GM12878 (cell line): ENCODE measurements around the gene ZBTB16. TPM values are rescaled to one million over a fixed set of nuclear protein-coding genes. Genes with fewer than 3 reads are reported as not detected.

Source experiments
- ATAC-seq: fragments of 200-7000 bp; cut with Tn5 transposase; 3 replicates; pipeline ENCODE4 v1.9.1; 2020; ENCODE audit warnings: mild to moderate bottlenecking, moderate library complexity
- BruUV-seq: library from RNA; stranded (reverse); fragments of 400-500 nt; replicated peaks from 2 replicates; lab custom pipeline; 2021; lab: Mats Ljungman, UMichigan
- CTCF ChIA-PET: fragments of 300-600 bp; sonication (Branson Sonifier 250); formaldehyde crosslinking; extraction: SDS; loops from one replicate; lab custom pipeline; 2021; ENCODE audit warnings: inconsistent platforms; lab: Yijun Ruan, JAX
- POLR2A ChIA-PET: fragments of 350-600 bp; formaldehyde crosslinking; extraction: SDS; loops from one replicate; lab custom pipeline; 2021; ENCODE audit warnings: inconsistent platforms; lab: Charles Lee
- RAD21 ChIA-PET: fragments of 300-600 bp; sonication (Branson Sonifier 250); formaldehyde crosslinking; loops from one replicate; lab custom pipeline; 2023; ENCODE audit warnings: antibody characterized with exemption; ENCODE audit not compliant: unreplicated experiment; lab: Charles Lee
- SMC1A ChIA-PET: fragments of 300-600 bp; sonication (Branson Sonifier 250); formaldehyde crosslinking; loops from one replicate; lab custom pipeline; 2023; ENCODE audit not compliant: unreplicated experiment, uncharacterized antibody; lab: Charles Lee
- DNase-seq: peaks from one replicate; pipeline ENCODE4 v3.0.0-alpha.2; 2011; ENCODE audit warnings: low read depth, low spot score
- FAIRE-seq: peaks from 3 replicates; lab custom pipeline; 2011; peaks lifted over from hg19 to GRCh38; lab: Jason Lieb, UNC
- H2AFZ ChIP-seq: 2 replicates; pipeline ENCODE4 v1.6.0; 2011; ENCODE audit warnings: low read depth, low read length, control low read depth; ENCODE audit not compliant: control insufficient read depth
- H3K27ac ChIP-seq: 2 replicates; pipeline ENCODE4 v1.5.1; 2011; ENCODE audit warnings: control low read depth; ENCODE audit not compliant: control insufficient read depth, insufficient read depth
- H3K27me3 ChIP-seq, 2 experiments: replicated peaks in 1 of 2; 2 replicates each; pipeline versions ENCODE4 v1.6.0 to v1.6.1; 2011; ENCODE audit warnings: low read length in 1 of 2; ENCODE audit not compliant: control insufficient read depth in 2 of 2, insufficient read depth in 2 of 2
- H3K36me3 ChIP-seq, 2 experiments: 2 replicates each; pipeline ENCODE4 v1.5.1; 2011; ENCODE audit warnings: low read length in 1 of 2; ENCODE audit not compliant: control insufficient read depth in 2 of 2, insufficient read depth in 2 of 2
- H3K4me1 ChIP-seq: 2 replicates; pipeline ENCODE4 v1.6.1; 2011; ENCODE audit warnings: mild to moderate bottlenecking, low read length, moderate library complexity, mixed read lengths; ENCODE audit not compliant: control insufficient read depth, insufficient read depth
- H3K4me2 ChIP-seq: 2 replicates; pipeline ENCODE4 v1.6.0; 2011; ENCODE audit warnings: control low read depth; ENCODE audit not compliant: control insufficient read depth, insufficient read depth
- H3K4me3 ChIP-seq: fragments of 200-600 bp; sonication (generic); 2 replicates; pipeline ENCODE4 v1.5.1; 2016
- H3K79me2 ChIP-seq: 2 replicates; pipeline ENCODE4 v1.6.0; 2011; ENCODE audit warnings: low read length; ENCODE audit not compliant: control insufficient read depth, insufficient read depth
- H3K9ac ChIP-seq: 2 replicates; pipeline ENCODE4 v1.8.0; 2011; ENCODE audit warnings: low read length, control low read depth, mixed read lengths; ENCODE audit not compliant: control insufficient read depth, insufficient read depth
- H3K9me3 ChIP-seq: replicated peaks from 3 replicates; pipeline ENCODE4 v1.5.1; 2011; ENCODE audit warnings: mild to moderate bottlenecking, low read length; ENCODE audit not compliant: control insufficient read depth, insufficient read depth
- H4K20me1 ChIP-seq: 2 replicates; pipeline ENCODE4 v1.6.0; 2011; ENCODE audit not compliant: control insufficient read depth, insufficient read depth
- CEBPZ ChIP-seq: fragments of 150-350 bp; IDR thresholded peaks from 2 replicates; pipeline ENCODE4 v1.6.1; 2016; ENCODE audit warnings: low read depth, low read length
- CTCF ChIP-seq, 3 experiments: IDR thresholded peaks in 2 of 3; conservative IDR thresholded peaks in 1 of 3; 2 replicates each; pipeline ENCODE4 v1.5.1; 2011; ENCODE audit warnings: low read depth in 3 of 3, low read length in 3 of 3, mild to moderate bottlenecking in 3 of 3, control low read depth in 2 of 3, moderate library complexity in 2 of 3, inconsistent platforms in 1 of 3, mixed read lengths in 1 of 3; ENCODE audit not compliant: control insufficient read depth in 2 of 3, insufficient read depth in 1 of 3; ENCODE audit errors: extremely low read depth in 1 of 3
- KAT2A ChIP-seq: conservative IDR thresholded peaks from 2 replicates; pipeline ENCODE4 v1.6.1; 2011; ENCODE audit warnings: low read depth, low read length; ENCODE audit not compliant: control insufficient read depth
- RAD21 ChIP-seq: IDR thresholded peaks from 2 replicates; pipeline ENCODE4 v1.6.1; 2011; ENCODE audit warnings: mild to moderate bottlenecking, low read depth, low read length, moderate library complexity; ENCODE audit not compliant: insufficient read depth
- SPI1 ChIP-seq: IDR thresholded peaks from 2 replicates; pipeline ENCODE4 v1.6.1; 2011; ENCODE audit warnings: low read depth, mild to moderate bottlenecking, low read length, moderate library complexity, borderline replicate concordance; ENCODE audit not compliant: insufficient read depth
- TCF7 ChIP-seq: IDR thresholded peaks from 2 replicates; pipeline ENCODE4 v1.6.1; 2014; ENCODE audit warnings: antibody characterized with exemption, borderline replicate concordance
- ZBTB33 ChIP-seq: fragments of 450-650 bp; IDR thresholded peaks from 2 replicates; pipeline ENCODE4 v1.6.1; 2017; ENCODE audit warnings: mild to moderate bottlenecking
- WGBS: methylation state at CpG from one replicate; pipeline ENCODE4 v1.1.6; 2016; ENCODE audit warnings: low lambda C conversion rate; ENCODE audit not compliant: insufficient replicate concordance, insufficient coverage; ENCODE audit errors: missing lambda C conversion rate; 5-methylcytosine and 5-hydroxymethylcytosine counted together
- in situ Hi-C: fragments of 300-500 bp; cut with MboI; formaldehyde crosslinking; loops from 9 replicates; pipeline ENCODE4 v1.14.3; 2018; ENCODE audit warnings: mixed read lengths
- intact Hi-C: fragments of 100-400 bp; cut with micrococcal nuclease; formaldehyde crosslinking; loops from one replicate; pipeline ENCODE4 v1.14.2; 2022; ENCODE audit not compliant: unreplicated experiment
- polyA plus RNA-seq, 11 experiments: library from polyadenylated mRNA; depleted of rRNA in 4 of 11; unstranded in 6 of 11; stranded (reverse) in 5 of 11; fragments of >200 nt; fragmentation: Nextera tagmentation in 4 of 11; fragmentation: Illumina TruSeq in 1 of 11; extraction: Ambion mirVana in 4 of 11; extraction: Trizol in 1 of 11; gene quantifications; 1 replicate in 1 of 11; 2 replicates in 10 of 11; pipeline versions ENCODE4 v1.2.1 to v1.2.3, GENCODE V29; 2011 to 2016; ENCODE audit warnings: inconsistent platforms in 2 of 11, missing spikeins in 2 of 11, low read depth in 1 of 11
- total RNA-seq, 4 experiments: library from RNA; depleted of rRNA in 3 of 4; stranded (reverse); fragments of >200 nt in 3 of 4; fragmentation: Illumina TruSeq in 1 of 4; extraction: Trizol in 1 of 4; gene quantifications; 2 replicates each; pipeline versions ENCODE4 v1.2.1 to v1.2.3, GENCODE V29; 2013 to 2021

The ZBTB16 gene
- total and polyA plus RNA-seq, 10 of the 15 experiments (the other 5 are each of a cell fraction or from before 2014, with no cell fraction given), result 0.38 TPM; not detected in 9

GRCh38 chr11:114262681-114263512 is 203.4 kb downstream of the ZBTB16 start:
- SMC1A ChIA-PET, result interaction anchor here (0.7 to 7.1 kb wide), 3 partner anchors 29 to 366 kb away, joined by 3 to 40 read pairs (median 7); no protein-coding TSS in a partner anchor
- POLR2A ChIA-PET, result no interaction called here
- intact Hi-C loops, result loop anchor here (5.0 kb wide), 3 partner anchors 226 to 956 kb away; no protein-coding TSS in a partner anchor
- no peaks in the 10 kb centered on the region for H3K79me2 ChIP-seq
- no peaks in the 10 kb centered on the region; the same call in 1 of the 2 replicates for H4K20me1 ChIP-seq
- no peaks in the 10 kb centered on the region for H3K4me1 ChIP-seq
- H3K9ac ChIP-seq, result no peak overlapping the region
- H3K9me3 ChIP-seq, result no peaks in the 10 kb centered on the region
- H3K4me2 ChIP-seq, result no peak overlapping the region
- DNase-seq, result no peak
- no peak for FAIRE-seq
- WGBS, result 23% methylated on average over 9 of the region's 9 CpGs
- TF ChIP-seq SPI1, result peak; percentile 74; the same call in 1 of the 2 replicates
- no peak for TF ChIP-seq CEBPZ
- peak; percentile 27 to 39 (median 34); a peak in 4 of 6 replicates for TF ChIP-seq CTCF (IDR thresholded peaks at IDR 0.05 in 2 of 3, conservative IDR thresholded peaks at IDR 0.05 in 1 of 3; ENCODE audit: control insufficient read depth in 2 of 3, extremely low read depth in 1 of 3, insufficient read depth in 1 of 3, low read depth in 3 of 3, low read length in 3 of 3)
- TF ChIP-seq ZBTB33, result no peak
- TF ChIP-seq TCF7, result no peak
- no peak for TF ChIP-seq KAT2A
- TF ChIP-seq RAD21, result peak; percentile 58
- H3K36me3 ChIP-seq, result no peaks in the 10 kb centered on the region
- ATAC-seq, result no peak; the same call in 2 of the 3 replicates
- no peak overlapping the region for H2AFZ ChIP-seq
- H3K4me3 ChIP-seq, result no peak overlapping the region
- in situ Hi-C loops, result loop anchor here (5.0 to 10.0 kb wide), 4 partner anchors 271 to 958 kb away; no protein-coding TSS in a partner anchor
- RAD21 ChIA-PET, result interaction anchor here (1.5 to 4.3 kb wide), 2 partner anchors 268 to 367 kb away, joined by 6 to 17 read pairs; no protein-coding TSS in a partner anchor
- CTCF ChIA-PET, result interaction anchor here (0.5 to 8.8 kb wide), 10 partner anchors 10 to 1026 kb away, joined by 3 to 120 read pairs (median 4); no protein-coding TSS in a partner anchor
- no TSS peak for BruUV-seq
- H3K27me3 ChIP-seq, result peaks cover 0 to 7% of the 10 kb centered on the region in 2 experiments; a peak in 2 of 4 replicates
- H3K27ac ChIP-seq, result no peak overlapping the region
